HG03469 (cell line): Measurements from ENCODE around the gene SSTR3.

Experiments
- ATAC-seq: cut with Tn5 transposase; IDR thresholded peaks from one replicate; pipeline ENCODE4 v1.9.1; 2021; ENCODE audit warnings: mild to moderate bottlenecking, moderate library complexity, moderate number of reproducible peaks; ENCODE audit not compliant: unreplicated experiment

The SSTR3 gene

GRCh38 chr22:37154925-37155712 lies 57.2 kb downstream of the SSTR3 start:
- ATAC-seq = no peak
